ENCODE measurements around the gene HAUS1. TPM values are rescaled to one million over a fixed set of nuclear protein-coding genes. Genes with fewer than 3 reads are reported as not detected.

The HAUS1 gene
- total RNA-seq, 1 experiment from 2014 or later = 58.7 TPM

- DNase-seq (ENCODE audit: low spot score) (no peak), ATAC-seq (no peak)
- no peaks in the 10 kb centered on the region for H3K27me3 Mint-ChIP-seq (ENCODE audit: low read depth)
- ChIA-PET CTCF (interaction anchor here (1.5 to 1.6 kb wide), 2 partner anchors 12 to 152 kb away, joined by 3 to 10 read pairs; no protein-coding TSS in a partner anchor), POLR2A (interaction anchor here (1.2 kb wide), 1 partner anchor 19 kb away, joined by 4 read pairs; no protein-coding TSS in a partner anchor)
- H3K4me3 Mint-ChIP-seq = no peak overlapping the region
- H3K4me1 Mint-ChIP-seq = peaks cover 2% of the 10 kb centered on the region; the same call in 1 of the 2 replicates
- no peak overlapping the region for H3K27ac Mint-ChIP-seq
- TF ChIP-seq PRDM15 (CRISPR knock-in tag; IDR thresholded peaks at IDR 0.05) (no peak), GTF2I (CRISPR knock-in tag; conservative IDR thresholded peaks at IDR 0.05) (no peak), NR3C1 (CRISPR knock-in tag; conservative IDR thresholded peaks at IDR 0.05; ENCODE audit: low read depth) (no peak), ZNF416 (CRISPR knock-in tag; IDR thresholded peaks at IDR 0.05) (no peak), AFF4 (CRISPR knock-in tag; IDR thresholded peaks at IDR 0.05; ENCODE audit: borderline replicate concordance) (no peak)
- H3K9me3 Mint-ChIP-seq = no peaks in the 10 kb centered on the region
- H3K36me3 Mint-ChIP-seq = no peaks in the 10 kb centered on the region
Measured at GRCh38 chr18:46061796-46062195, 42.4 kb upstream of the HAUS1 start.

- Mint-ChIP-seq H3K36me3 (no peaks in the 10 kb centered on the region), H3K9me3 (peaks cover 3% of the 10 kb centered on the region; the same call in 1 of the 2 replicates), H3K4me1 (peaks cover 2% of the 10 kb centered on the region; the same call in 1 of the 2 replicates), H3K27ac (no peak overlapping the region), H3K27me3 (ENCODE audit: low read depth) (no peaks in the 10 kb centered on the region), H3K4me3 (no peak overlapping the region)
- ATAC-seq (no peak), DNase-seq (ENCODE audit: low spot score) (no peak)
- ChIA-PET POLR2A (interaction anchor here (1.2 kb wide), 1 partner anchor 20 kb away, joined by 4 read pairs; no protein-coding TSS in a partner anchor), CTCF (interaction anchor here (1.4 to 1.5 kb wide), 2 partner anchors 153 to 183 kb away, joined by 3 read pairs; no protein-coding TSS in a partner anchor)
- no peak for TF ChIP-seq JAZF1 (CRISPR knock-in tag; IDR thresholded peaks at IDR 0.05)
- no peak for TF ChIP-seq SMAD4 (CRISPR knock-in tag; IDR thresholded peaks at IDR 0.05)
- TF ChIP-seq NFYB (CRISPR knock-in tag; conservative IDR thresholded peaks at IDR 0.05; ENCODE audit: low read depth) = no peak
- TF ChIP-seq NR2C2 (CRISPR knock-in tag; IDR thresholded peaks at IDR 0.05) = no peak
- TF ChIP-seq STAT6 (CRISPR knock-in tag; conservative IDR thresholded peaks at IDR 0.05; ENCODE audit: low read depth) = no peak
- TF ChIP-seq ATF2 (CRISPR knock-in tag; IDR thresholded peaks at IDR 0.05; ENCODE audit: borderline replicate concordance, low read depth) = no peak
- no peak for TF ChIP-seq E2F5 (CRISPR knock-in tag; IDR thresholded peaks at IDR 0.05)
- no peak for TF ChIP-seq AR (CRISPR knock-in tag; IDR thresholded peaks at IDR 0.05)
- no peak for TF ChIP-seq KAT7 (CRISPR knock-in tag; IDR thresholded peaks at IDR 0.05; ENCODE audit: borderline replicate concordance)
- no peak for TF ChIP-seq ZSCAN18 (CRISPR knock-in tag; IDR thresholded peaks at IDR 0.05)
Measured at GRCh38 chr18:46062781-46063180, 41.4 kb upstream of the HAUS1 start.

All from WTC11 (cell line).